OCI-LY3 (cell line): ENCODE measurements around the gene CTDP1.

Experiments used
- EZH2phosphoT487 ChIP-seq: fragments of 200-600 bp; shearing (Covaris generic); IDR thresholded peaks from 2 replicates; pipeline ENCODE4 v1.6.1; 2018; ENCODE audit warnings: antibody characterized with exemption, mixed run types, low read depth
- TF ChIP-seq, protein P1 (sequence below): fragments of 200-600, 300-600 bp; sonication (generic); IDR thresholded peaks from 2 replicates; pipeline ENCODE4 v1.5.1; 2014; ENCODE audit warnings: antibody characterized with exemption, low read length, low read depth

DNA sequence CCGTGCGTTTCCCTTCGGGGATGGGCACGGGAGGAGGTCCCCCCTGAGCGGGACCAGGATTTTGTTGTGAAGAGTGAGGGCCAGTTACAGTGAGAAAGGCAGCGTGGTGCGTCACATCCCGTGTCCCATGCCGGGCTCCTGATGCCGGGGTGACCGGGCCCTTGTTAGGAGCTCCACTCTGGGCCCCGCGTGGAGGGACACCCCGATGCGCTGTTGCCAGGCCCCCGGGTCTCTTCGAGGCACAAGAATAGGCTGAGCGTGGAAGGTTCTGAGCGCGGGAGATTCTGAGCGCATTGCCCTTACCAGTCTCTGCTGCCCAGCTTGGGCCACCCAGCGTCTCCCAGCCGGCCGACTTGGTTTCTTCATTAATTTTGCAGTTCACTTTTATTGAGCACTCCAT lies 17.6 kb downstream of the CTDP1 start:
- TF ChIP-seq, protein P1, sequence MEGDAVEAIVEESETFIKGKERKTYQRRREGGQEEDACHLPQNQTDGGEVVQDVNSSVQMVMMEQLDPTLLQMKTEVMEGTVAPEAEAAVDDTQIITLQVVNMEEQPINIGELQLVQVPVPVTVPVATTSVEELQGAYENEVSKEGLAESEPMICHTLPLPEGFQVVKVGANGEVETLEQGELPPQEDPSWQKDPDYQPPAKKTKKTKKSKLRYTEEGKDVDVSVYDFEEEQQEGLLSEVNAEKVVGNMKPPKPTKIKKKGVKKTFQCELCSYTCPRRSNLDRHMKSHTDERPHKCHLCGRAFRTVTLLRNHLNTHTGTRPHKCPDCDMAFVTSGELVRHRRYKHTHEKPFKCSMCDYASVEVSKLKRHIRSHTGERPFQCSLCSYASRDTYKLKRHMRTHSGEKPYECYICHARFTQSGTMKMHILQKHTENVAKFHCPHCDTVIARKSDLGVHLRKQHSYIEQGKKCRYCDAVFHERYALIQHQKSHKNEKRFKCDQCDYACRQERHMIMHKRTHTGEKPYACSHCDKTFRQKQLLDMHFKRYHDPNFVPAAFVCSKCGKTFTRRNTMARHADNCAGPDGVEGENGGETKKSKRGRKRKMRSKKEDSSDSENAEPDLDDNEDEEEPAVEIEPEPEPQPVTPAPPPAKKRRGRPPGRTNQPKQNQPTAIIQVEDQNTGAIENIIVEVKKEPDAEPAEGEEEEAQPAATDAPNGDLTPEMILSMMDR, result no peak
- no peak for TF ChIP-seq EZH2phosphoT487
